Epithelial cell of proximal tubule (primary cell): ENCODE data around the gene DOCK2. TPM values are rescaled to one million over a fixed set of nuclear protein-coding genes. Genes with fewer than 3 reads are reported as not detected.

Experiments used
- DNase-seq: peaks from one replicate; pipeline ENCODE4 v3.0.0-alpha.2; 2011; ENCODE audit warnings: low read depth
- H3K4me3 ChIP-seq: 2 replicates; pipeline ENCODE4 v1.5.1; 2011; ENCODE audit warnings: low read depth, mild to moderate bottlenecking, low read length
- CTCF ChIP-seq: conservative IDR thresholded peaks from 2 replicates; pipeline ENCODE4 v1.5.1; 2012; ENCODE audit warnings: low read depth, mild to moderate bottlenecking, low read length
- total RNA-seq: library from RNA; depleted of rRNA; stranded (reverse); fragments of >200 nt; gene quantifications from 2 replicates; pipeline ENCODE4 v1.2.3, GENCODE V29; 2015

The DOCK2 gene
- total RNA-seq, 1 donor from 2014 or later = 30.4 TPM

GRCh38 chr5:169964246-169964645 is 327.2 kb downstream of the DOCK2 start:
- TF ChIP-seq CTCF = no peak
- no peak overlapping the region for H3K4me3 ChIP-seq
- DNase-seq = no peak

- TF ChIP-seq CTCF = no peak
- no peak for DNase-seq
- no peak overlapping the region for H3K4me3 ChIP-seq
These were observed 333.3 kb downstream of the DOCK2 start for GRCh38 chr5:169970339-169970738.

- TF ChIP-seq CTCF = no peak
- peak; percentile 53 for DNase-seq
- no peak overlapping the region for H3K4me3 ChIP-seq
These were observed 334.1 kb downstream of the DOCK2 start for GRCh38 chr5:169970911-169971765.

GRCh38 chr5:169971780-169972179 is 334.7 kb downstream of the DOCK2 start:
- DNase-seq = no peak
- no peak overlapping the region for H3K4me3 ChIP-seq
- TF ChIP-seq CTCF = no peak

GRCh38 chr5:169973056-169973455 is 336.0 kb downstream of the DOCK2 start:
- DNase-seq = no peak
- TF ChIP-seq CTCF = no peak
- H3K4me3 ChIP-seq = no peak overlapping the region

- no peak for TF ChIP-seq CTCF
- DNase-seq = no peak
- no peak overlapping the region for H3K4me3 ChIP-seq
These were observed 337.2 kb downstream of the DOCK2 start for GRCh38 chr5:169974121-169974770.
